GM06990 (cell line): ENCODE measurements around the gene TMEM121B.
"Not testable (repeated sequence)": the region's sequence is repeated elsewhere in the genome, so short reads cannot be mapped to it uniquely, and the experiment has no call there.

Experiments
- DNase-seq: peaks from one replicate; pipeline ENCODE4 v3.0.0-alpha.2; 2011; ENCODE audit not compliant: insufficient read length; ENCODE audit errors: extremely low read depth
- H3K27me3 ChIP-seq: replicated peaks from 2 replicates; pipeline ENCODE4 v1.6.0; 2011; ENCODE audit warnings: low read length; ENCODE audit not compliant: control insufficient read depth, insufficient read depth
- H3K36me3 ChIP-seq: 2 replicates; pipeline ENCODE4 v1.5.1; 2011; ENCODE audit warnings: low read length; ENCODE audit not compliant: control insufficient read depth, insufficient read depth
- H3K4me3 ChIP-seq: replicated peaks from 2 replicates; pipeline ENCODE4 v1.5.1; 2011; ENCODE audit warnings: low read depth, mild to moderate bottlenecking, control low read depth, low read length
- CTCF ChIP-seq: IDR thresholded peaks from 2 replicates; pipeline ENCODE4 v1.5.1; 2011; ENCODE audit warnings: low read length, control low read depth, mild to moderate bottlenecking, inconsistent platforms; ENCODE audit not compliant: insufficient read depth, poor library complexity, severe bottlenecking

Gene TMEM121B

GRCh38 chr22:17152971-17153370, 31.8 kb upstream of the TMEM121B start:
- Histone ChIP-seq H3K36me3 (peaks cover 3% of the 10 kb centered on the region; the same call in 1 of the 2 replicates), H3K27me3 (no peaks in the 10 kb centered on the region), H3K4me3 (no peak overlapping the region)
- no peak for TF ChIP-seq CTCF
- no peak for DNase-seq

- no peak for DNase-seq
- no peaks in the 10 kb centered on the region for H3K27me3 ChIP-seq
- TF ChIP-seq CTCF, result no peak
- peaks cover 3% of the 10 kb centered on the region; the same call in 1 of the 2 replicates for H3K36me3 ChIP-seq
- H3K4me3 ChIP-seq, result no peak overlapping the region
Observed at GRCh38 chr22:17152340-17152739, 31.2 kb upstream of the TMEM121B start.

- DNase-seq, result no peak
- TF ChIP-seq CTCF, result no peak
- Histone ChIP-seq H3K27me3 (no peaks in the 10 kb centered on the region), H3K4me3 (no peak overlapping the region), H3K36me3 (peaks cover 6% of the 10 kb centered on the region)
Observed at GRCh38 chr22:17149076-17149815, 28.1 kb upstream of the TMEM121B start.

GRCh38 chr22:17147458-17147857, 26.3 kb upstream of the TMEM121B start:
- H3K4me3 ChIP-seq, H3K36me3 ChIP-seq, DNase-seq, H3K27me3 ChIP-seq: not testable (repeated sequence)

GRCh38 chr22:17145021-17145680, 24.0 kb upstream of the TMEM121B start:
- no peak for TF ChIP-seq CTCF
- Histone ChIP-seq H3K36me3 (peaks cover 19% of the 10 kb centered on the region), H3K4me3 (no peak overlapping the region), H3K27me3 (no peaks in the 10 kb centered on the region)
- no peak for DNase-seq

- DNase-seq, result no peak
- H3K4me3 ChIP-seq, result no peak overlapping the region
- TF ChIP-seq CTCF, result no peak
- H3K36me3 ChIP-seq, result peaks cover 16% of the 10 kb centered on the region
- no peaks in the 10 kb centered on the region for H3K27me3 ChIP-seq
Observed at GRCh38 chr22:17143826-17144225, 22.7 kb upstream of the TMEM121B start.
